Urinary bladder (tissue), 2 donors: Measurements from ENCODE around the gene TOM1. TPM values are rescaled to one million over a fixed set of nuclear protein-coding genes. Genes with fewer than 3 reads are reported as not detected.

Source experiments
- polyA plus RNA-seq: library from polyadenylated mRNA; stranded (reverse); fragments of 200-250 nt; gene quantifications from one replicate; pipeline ENCODE4 v1.2.3, GENCODE V29; 2013
- small RNA-seq: library from RNA; depleted of rRNA; stranded (forward); fragments of <200 nt; gene quantifications from one replicate; pipeline ENCODE3, GENCODE V24; 2014
- total RNA-seq: library from RNA; depleted of rRNA; stranded (reverse); fragments of >200 nt; gene quantifications from one replicate; pipeline ENCODE4 v1.2.3, GENCODE V29; 2014
- donor health status: healthy.

TOM1 gene
- total and polyA plus RNA-seq, 2 donors: 15.0 to 35.3 TPM

Small RNA genes lying within 50 kb of the gene (small RNA-seq; reads per million reads assigned to genes)
- 5.0 reads per million, percentile 92 among the genes with 10 or more reads in this experiment for gene MIR3909
- gene MIR6069: not detected

Other genes starting within 250 kb of the TOM1 start
- gene ISX, start 233.7 kb upstream of the TOM1 start, total RNA-seq: not detected
- not detected for gene ISX, start 233.7 kb upstream of the TOM1 start, polyA plus RNA-seq
- 18.9 TPM for gene HMGXB4, start 42.4 kb upstream of the TOM1 start, total RNA-seq
- 14.0 TPM for gene HMGXB4, start 42.4 kb upstream of the TOM1 start, polyA plus RNA-seq
- 9.7 TPM for gene HMOX1, start 81.2 kb downstream of the TOM1 start, total RNA-seq
- 11.3 TPM for gene HMOX1, start 81.2 kb downstream of the TOM1 start, polyA plus RNA-seq
- 24.7 TPM for gene MCM5, start 100.2 kb downstream of the TOM1 start, total RNA-seq
- gene MCM5, start 100.2 kb downstream of the TOM1 start, polyA plus RNA-seq: 22.2 TPM
- gene RASD2, start 240.9 kb downstream of the TOM1 start, total RNA-seq: 0.42 TPM
- gene RASD2, start 240.9 kb downstream of the TOM1 start, polyA plus RNA-seq: 7.9 TPM